ENCODE results near the gene TMEM132A. TPM values are rescaled to one million over a fixed set of nuclear protein-coding genes. Genes with fewer than 3 reads are reported as not detected.

Gene TMEM132A
- total RNA-seq, 1 experiment from 2014 or later: 154 TPM

DNA sequence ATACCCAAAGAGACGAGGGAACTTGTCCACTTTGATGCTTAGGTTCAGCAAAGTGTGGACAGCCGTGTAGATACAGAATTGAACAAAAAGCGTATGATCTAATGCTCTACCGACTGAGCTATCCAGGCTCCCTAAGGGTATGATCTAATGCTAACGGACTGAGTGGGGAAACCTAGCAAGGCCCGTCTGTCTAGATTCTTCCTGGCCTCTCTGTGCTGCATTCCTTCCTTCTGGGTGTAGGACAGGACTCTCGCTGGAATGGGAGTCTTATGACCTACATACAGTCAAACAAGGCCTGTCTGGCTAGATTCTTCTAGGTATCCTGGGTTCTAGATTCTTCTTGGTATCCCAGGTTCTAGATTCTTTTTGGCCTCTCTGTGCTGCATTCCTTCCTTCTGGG, 36.1 kb downstream of the TMEM132A start:
- no peak overlapping the region for H3K27ac ChIP-seq (ENCODE audit: low read length)
- H3K27me3 ChIP-seq (ENCODE audit: control insufficient read depth, insufficient read depth, low read length): peaks cover 10% of the 10 kb centered on the region; the same call in 1 of the 2 replicates
- ATAC-seq: no peak
- no TSS peak for BruUV-seq (replicated peaks)
- in situ Hi-C loops (cut with HindIII; ENCODE audit: low pct_unique_long_range_greater_than_20kb, low sequenced_read_pairs): no loop called here
- H3K9me3 ChIP-seq (ENCODE audit: control insufficient read depth, insufficient read depth, low read depth, low read length): no peaks in the 10 kb centered on the region
- H3K4me1 ChIP-seq (ENCODE audit: control insufficient read depth, insufficient read depth, low read length): no peaks in the 10 kb centered on the region
- ChIA-PET CTCF (no interaction called here), POLR2A (no interaction called here)
- no peak for DNase-seq (ENCODE audit: low read depth, low spot score)
- H3K4me3 ChIP-seq (ENCODE audit: low read depth in 2 of 2, low read length in 2 of 2): no peak overlapping the region
- intact Hi-C loops (cut with micrococcal nuclease; ENCODE audit: unreplicated experiment): no loop called here
- H3K36me3 ChIP-seq (ENCODE audit: control insufficient read depth, insufficient read depth, low read length): no peaks in the 10 kb centered on the region
- no peak for TF ChIP-seq TCF7L2 (IDR thresholded peaks at IDR 0.05; ENCODE audit: low read depth, low read length)
- TF ChIP-seq, protein P1, sequence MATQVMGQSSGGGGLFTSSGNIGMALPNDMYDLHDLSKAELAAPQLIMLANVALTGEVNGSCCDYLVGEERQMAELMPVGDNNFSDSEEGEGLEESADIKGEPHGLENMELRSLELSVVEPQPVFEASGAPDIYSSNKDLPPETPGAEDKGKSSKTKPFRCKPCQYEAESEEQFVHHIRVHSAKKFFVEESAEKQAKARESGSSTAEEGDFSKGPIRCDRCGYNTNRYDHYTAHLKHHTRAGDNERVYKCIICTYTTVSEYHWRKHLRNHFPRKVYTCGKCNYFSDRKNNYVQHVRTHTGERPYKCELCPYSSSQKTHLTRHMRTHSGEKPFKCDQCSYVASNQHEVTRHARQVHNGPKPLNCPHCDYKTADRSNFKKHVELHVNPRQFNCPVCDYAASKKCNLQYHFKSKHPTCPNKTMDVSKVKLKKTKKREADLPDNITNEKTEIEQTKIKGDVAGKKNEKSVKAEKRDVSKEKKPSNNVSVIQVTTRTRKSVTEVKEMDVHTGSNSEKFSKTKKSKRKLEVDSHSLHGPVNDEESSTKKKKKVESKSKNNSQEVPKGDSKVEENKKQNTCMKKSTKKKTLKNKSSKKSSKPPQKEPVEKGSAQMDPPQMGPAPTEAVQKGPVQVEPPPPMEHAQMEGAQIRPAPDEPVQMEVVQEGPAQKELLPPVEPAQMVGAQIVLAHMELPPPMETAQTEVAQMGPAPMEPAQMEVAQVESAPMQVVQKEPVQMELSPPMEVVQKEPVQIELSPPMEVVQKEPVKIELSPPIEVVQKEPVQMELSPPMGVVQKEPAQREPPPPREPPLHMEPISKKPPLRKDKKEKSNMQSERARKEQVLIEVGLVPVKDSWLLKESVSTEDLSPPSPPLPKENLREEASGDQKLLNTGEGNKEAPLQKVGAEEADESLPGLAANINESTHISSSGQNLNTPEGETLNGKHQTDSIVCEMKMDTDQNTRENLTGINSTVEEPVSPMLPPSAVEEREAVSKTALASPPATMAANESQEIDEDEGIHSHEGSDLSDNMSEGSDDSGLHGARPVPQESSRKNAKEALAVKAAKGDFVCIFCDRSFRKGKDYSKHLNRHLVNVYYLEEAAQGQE (IDR thresholded peaks at IDR 0.05; ENCODE audit: insufficient read depth in 1 of 2, low read depth in 2 of 2, low read length in 1 of 2): no peak
- no peak for TF ChIP-seq SIN3A (IDR thresholded peaks at IDR 0.05; ENCODE audit: borderline replicate concordance, insufficient read depth, low read depth, low read length)
- TF ChIP-seq, protein P2, sequence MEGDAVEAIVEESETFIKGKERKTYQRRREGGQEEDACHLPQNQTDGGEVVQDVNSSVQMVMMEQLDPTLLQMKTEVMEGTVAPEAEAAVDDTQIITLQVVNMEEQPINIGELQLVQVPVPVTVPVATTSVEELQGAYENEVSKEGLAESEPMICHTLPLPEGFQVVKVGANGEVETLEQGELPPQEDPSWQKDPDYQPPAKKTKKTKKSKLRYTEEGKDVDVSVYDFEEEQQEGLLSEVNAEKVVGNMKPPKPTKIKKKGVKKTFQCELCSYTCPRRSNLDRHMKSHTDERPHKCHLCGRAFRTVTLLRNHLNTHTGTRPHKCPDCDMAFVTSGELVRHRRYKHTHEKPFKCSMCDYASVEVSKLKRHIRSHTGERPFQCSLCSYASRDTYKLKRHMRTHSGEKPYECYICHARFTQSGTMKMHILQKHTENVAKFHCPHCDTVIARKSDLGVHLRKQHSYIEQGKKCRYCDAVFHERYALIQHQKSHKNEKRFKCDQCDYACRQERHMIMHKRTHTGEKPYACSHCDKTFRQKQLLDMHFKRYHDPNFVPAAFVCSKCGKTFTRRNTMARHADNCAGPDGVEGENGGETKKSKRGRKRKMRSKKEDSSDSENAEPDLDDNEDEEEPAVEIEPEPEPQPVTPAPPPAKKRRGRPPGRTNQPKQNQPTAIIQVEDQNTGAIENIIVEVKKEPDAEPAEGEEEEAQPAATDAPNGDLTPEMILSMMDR (IDR thresholded peaks at IDR 0.05): no peak
- TF ChIP-seq POLR2AphosphoS5 (IDR thresholded peaks at IDR 0.05; ENCODE audit: low read depth, low read length): no peak

DNA sequence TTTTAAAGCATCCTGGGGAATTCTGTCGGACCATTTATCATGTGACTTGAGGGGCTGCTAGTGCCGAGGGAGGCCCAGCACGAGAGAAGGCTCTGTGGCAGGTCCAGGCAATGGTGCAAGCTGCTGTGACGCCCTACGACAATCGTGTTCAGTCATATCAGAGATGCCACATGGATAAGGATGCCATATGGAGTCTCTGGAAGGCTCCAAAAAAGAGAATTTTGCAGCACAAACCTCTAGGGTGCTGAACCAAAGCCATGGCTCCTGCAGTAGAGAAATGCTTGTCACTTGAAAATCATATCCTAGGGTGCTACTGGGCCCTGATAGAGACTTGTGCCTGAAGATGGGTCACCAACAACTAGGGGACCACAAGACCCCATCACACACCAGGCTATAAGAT, 40.5 kb downstream of the TMEM132A start:
- H3K4me3 ChIP-seq (ENCODE audit: low read depth in 2 of 2, low read length in 2 of 2): no peak overlapping the region
- ChIA-PET CTCF (no interaction called here), POLR2A (no interaction called here)
- H3K36me3 ChIP-seq (ENCODE audit: control insufficient read depth, insufficient read depth, low read length): no peaks in the 10 kb centered on the region
- intact Hi-C loops (cut with micrococcal nuclease; ENCODE audit: unreplicated experiment) (no loop called here), in situ Hi-C loops (cut with HindIII; ENCODE audit: low pct_unique_long_range_greater_than_20kb, low sequenced_read_pairs) (no loop called here)
- DNase-seq (ENCODE audit: low read depth, low spot score): no peak
- no peaks in the 10 kb centered on the region for H3K4me1 ChIP-seq (ENCODE audit: control insufficient read depth, insufficient read depth, low read length)
- no TSS peak for BruUV-seq (replicated peaks)
- H3K9me3 ChIP-seq (ENCODE audit: control insufficient read depth, insufficient read depth, low read depth, low read length): no peaks in the 10 kb centered on the region
- no peak overlapping the region for H3K27ac ChIP-seq (ENCODE audit: low read length)
- TF ChIP-seq, protein P1 (IDR thresholded peaks at IDR 0.05; ENCODE audit: insufficient read depth in 1 of 2, low read depth in 2 of 2, low read length in 1 of 2): no peak
- TF ChIP-seq SIN3A (IDR thresholded peaks at IDR 0.05; ENCODE audit: borderline replicate concordance, insufficient read depth, low read depth, low read length): no peak
- TF ChIP-seq POLR2AphosphoS5 (IDR thresholded peaks at IDR 0.05; ENCODE audit: low read depth, low read length): no peak
- TF ChIP-seq TCF7L2 (IDR thresholded peaks at IDR 0.05; ENCODE audit: low read depth, low read length): no peak
- TF ChIP-seq, protein P2 (IDR thresholded peaks at IDR 0.05): no peak
- ATAC-seq: no peak
- H3K27me3 ChIP-seq (ENCODE audit: control insufficient read depth, insufficient read depth, low read length): peaks cover 10% of the 10 kb centered on the region; the same call in 1 of the 2 replicates

Data from Panc1 (cell line).